IMR-90 (cell line): Measurements from ENCODE around the gene RBM10. TPM values are rescaled to one million over a fixed set of nuclear protein-coding genes. Genes with fewer than 3 reads are reported as not detected.

Source experiments
- ATAC-seq: fragments of 200-7000 bp; cut with Tn5 transposase; 2 replicates; pipeline ENCODE4 v1.9.1; 2020; ENCODE audit warnings: low read depth, mild to moderate bottlenecking, moderate library complexity
- BruUV-seq: library from RNA; stranded (reverse); fragments of 400-500 nt; replicated peaks from 2 replicates; lab custom pipeline; 2021; lab: Mats Ljungman, UMichigan
- CTCF ChIA-PET: fragments of 300-600 bp; formaldehyde crosslinking; extraction: SDS; loops from one replicate; lab custom pipeline; 2021; ENCODE audit warnings: antibody characterized with exemption; lab: Yijun Ruan, JAX
- POLR2A ChIA-PET: fragments of 300-600 bp; sonication (Branson Sonifier 250); formaldehyde crosslinking; loops from one replicate; lab custom pipeline; 2022; ENCODE audit warnings: antibody characterized with exemption; ENCODE audit not compliant: unreplicated experiment; lab: Charles Lee
- DNase-seq: peaks from one replicate; pipeline ENCODE4 v3.0.0; 2013
- H2AFZ ChIP-seq: replicated peaks from 2 replicates; pipeline ENCODE3; 2013; ENCODE audit warnings: low read length, mild to moderate bottlenecking; ENCODE audit not compliant: poor library complexity
- H2AK5ac ChIP-seq: 2 replicates; pipeline ENCODE4 v1.6.1; 2013; ENCODE audit warnings: low read depth, low read length, inconsistent platforms
- H2AK9ac ChIP-seq: replicated peaks from 2 replicates; pipeline ENCODE3; 2013; ENCODE audit warnings: mild to moderate bottlenecking, low read depth, low read length, moderate library complexity; ENCODE audit not compliant: poor library complexity
- H2BK120ac ChIP-seq: 2 replicates; pipeline ENCODE4 v1.6.1; 2013; ENCODE audit warnings: low read depth, low read length, inconsistent platforms
- H2BK15ac ChIP-seq: 3 replicates; pipeline ENCODE4 v1.6.1; 2013; ENCODE audit warnings: low read depth, low read length, inconsistent platforms
- H2BK20ac ChIP-seq: 2 replicates; pipeline ENCODE4 v1.6.1; 2013; ENCODE audit warnings: low read depth, mild to moderate bottlenecking, inconsistent platforms, low read length, moderate library complexity
- H2BK5ac ChIP-seq: 2 replicates; pipeline ENCODE4 v1.6.1; 2013; ENCODE audit warnings: mild to moderate bottlenecking, low read depth, low read length, inconsistent platforms; ENCODE audit not compliant: poor library complexity, severe bottlenecking
- H3K14ac ChIP-seq: replicated peaks from 2 replicates; pipeline ENCODE4 v1.6.1; 2013; ENCODE audit warnings: low read depth, low read length, inconsistent platforms
- H3K18ac ChIP-seq: 2 replicates; pipeline ENCODE4 v1.6.1; 2013; ENCODE audit warnings: low read depth, low read length, control low read depth
- H3K23ac ChIP-seq: 2 replicates; pipeline ENCODE4 v1.6.1; 2013; ENCODE audit warnings: low read depth, low read length, inconsistent platforms
- H3K27ac ChIP-seq: 2 replicates; pipeline ENCODE4 v1.5.1; 2013; ENCODE audit warnings: mild to moderate bottlenecking, control low read depth, low read length; ENCODE audit not compliant: insufficient read depth
- H3K27me3 ChIP-seq: 2 replicates; pipeline ENCODE4 v1.6.1; 2013; ENCODE audit warnings: low read length; ENCODE audit not compliant: control insufficient read depth, insufficient read depth
- H3K36me3 ChIP-seq: 2 replicates; pipeline ENCODE4 v1.6.1; 2013; ENCODE audit warnings: low read length, mixed read lengths; ENCODE audit not compliant: control insufficient read depth, insufficient read depth
- H3K4ac ChIP-seq: 2 replicates; pipeline ENCODE4 v1.6.1; 2013; ENCODE audit warnings: low read depth, low read length, inconsistent platforms
- H3K4me1 ChIP-seq: 2 replicates; pipeline ENCODE4 v1.6.1; 2013; ENCODE audit warnings: low read length, mixed read lengths; ENCODE audit not compliant: control insufficient read depth, insufficient read depth
- H3K4me2 ChIP-seq: 2 replicates; pipeline ENCODE4 v1.6.1; 2013; ENCODE audit warnings: low read depth, mild to moderate bottlenecking, control low read depth, low read length, moderate library complexity
- H3K4me3 ChIP-seq: 2 replicates; pipeline ENCODE4 v1.5.1; 2013; ENCODE audit warnings: low read depth, mild to moderate bottlenecking, control low read depth, low read length, moderate library complexity; ENCODE audit not compliant: insufficient read depth
- H3K56ac ChIP-seq: 2 replicates; pipeline ENCODE4 v1.6.1; 2013; ENCODE audit warnings: low read length, inconsistent platforms; ENCODE audit not compliant: insufficient read depth; ENCODE audit errors: extremely low read depth
- H3K79me1 ChIP-seq, 2 experiments: 2 replicates each; pipeline ENCODE4 v1.6.1; 2013; ENCODE audit warnings: low read length in 2 of 2, inconsistent platforms in 1 of 2, low read depth in 1 of 2
- H3K9ac ChIP-seq: 2 replicates; pipeline ENCODE4 v1.6.1; 2013; ENCODE audit warnings: low read depth, low read length, control low read depth
- H3K9me1 ChIP-seq: 2 replicates; pipeline ENCODE4 v1.6.1; 2013; ENCODE audit warnings: low read length, inconsistent platforms; ENCODE audit not compliant: insufficient read depth
- H3K9me3 ChIP-seq: 2 replicates; pipeline ENCODE4 v1.6.1; 2013; ENCODE audit warnings: low read length; ENCODE audit not compliant: control insufficient read depth, insufficient read depth
- H4K20me1 ChIP-seq: 2 replicates; pipeline ENCODE4 v1.6.1; 2013; ENCODE audit warnings: low read length, inconsistent platforms; ENCODE audit not compliant: insufficient read depth
- H4K5ac ChIP-seq: 2 replicates; pipeline ENCODE4 v1.6.1; 2013; ENCODE audit warnings: mild to moderate bottlenecking, low read depth, low read length, control low read depth
- H4K8ac ChIP-seq, 2 experiments: 2 replicates each; pipeline ENCODE4 v1.6.1; 2013; ENCODE audit warnings: low read depth in 2 of 2, low read length in 2 of 2, control low read depth in 1 of 2, inconsistent platforms in 1 of 2
- H4K91ac ChIP-seq: 2 replicates; pipeline ENCODE4 v1.6.1; 2013; ENCODE audit warnings: low read depth, low read length, inconsistent platforms; ENCODE audit not compliant: insufficient read depth
- BHLHE40 ChIP-seq: fragments of 150-350 bp; IDR thresholded peaks from 2 replicates; pipeline ENCODE4 v1.6.1; 2016; ENCODE audit warnings: mild to moderate bottlenecking, low read depth, low read length
- POLR2A ChIP-seq: IDR thresholded peaks from 2 replicates; pipeline ENCODE4 v1.6.1; 2012; ENCODE audit warnings: mild to moderate bottlenecking, low read depth, low read length
- RCOR1 ChIP-seq: IDR thresholded peaks from 2 replicates; pipeline ENCODE4 v1.6.1; 2012; ENCODE audit warnings: mild to moderate bottlenecking, low read length, improper control_type of control experiment; ENCODE audit not compliant: insufficient replicate concordance
- RFX5 ChIP-seq: IDR thresholded peaks from 2 replicates; pipeline ENCODE4 v1.8.0; 2012; ENCODE audit warnings: low read depth, mild to moderate bottlenecking, low read length, moderate library complexity
- WGBS, 2 experiments: methylation state at CpG; one replicate each; pipeline versions ENCODE4 v1.1.5 to v1.1.7; 2013; ENCODE audit warnings: missing lambda C conversion rate in 2 of 2; ENCODE audit not compliant: insufficient read length in 1 of 2; ENCODE audit errors: extremely low coverage in 2 of 2; 5-methylcytosine and 5-hydroxymethylcytosine counted together
- dilution Hi-C: fragments of 300-500 bp; cut with HindIII; formaldehyde crosslinking; loops from one replicate; pipeline ENCODE4 v1.14.3; 2018; ENCODE audit warnings: low sequenced_read_pairs; ENCODE audit not compliant: unreplicated experiment
- in situ Hi-C: fragments of 300-500 bp; cut with MboI; formaldehyde crosslinking; loops from 3 replicates; pipeline ENCODE4 v1.14.3; 2019; ENCODE audit warnings: low sequenced_read_pairs, inconsistent platforms, mixed read lengths
- intact Hi-C: fragments of 100-400 bp; cut with micrococcal nuclease; formaldehyde crosslinking; loops from 2 replicates; pipeline ENCODE4 v1.10.0; 2022
- microRNA-seq, 2 experiments: library from miRNA; stranded (forward) in 1 of 2; unstranded in 1 of 2; fragments of 10-50 nt in 1 of 2; fragments of <30 nt in 1 of 2; gene quantifications in 1 of 2; microRNA quantifications in 1 of 2; one replicate each; pipeline versions ENCODE3 to v1.1.0; 2013 to 2020; ENCODE audit not compliant: insufficient read depth in 1 of 2, insufficient read length in 1 of 2, unreplicated experiment in 1 of 2
- polyA plus RNA-seq, 3 experiments: library from polyadenylated mRNA; depleted of rRNA; stranded (reverse); fragments of >200 nt; gene quantifications; 2 replicates each; pipeline ENCODE4 v1.2.3, GENCODE V29; 2012; ENCODE audit warnings: low replicate concordance in 1 of 3
- small RNA-seq, 5 experiments: library from RNA; depleted of rRNA; stranded (forward); fragments of <200 nt; gene quantifications; one replicate each; pipeline ENCODE3, GENCODE V24; 2012
- total RNA-seq: library from RNA; depleted of rRNA; stranded (reverse); fragments of >200 nt; gene quantifications from 2 replicates; pipeline ENCODE4 v1.2.3, GENCODE V29; 2012; rRNA removed

The RBM10 gene
- total and polyA plus RNA-seq, 2 of the 4 experiments (the other 2 are of a cell fraction) = 33.4 to 36.0 TPM

DNA sequence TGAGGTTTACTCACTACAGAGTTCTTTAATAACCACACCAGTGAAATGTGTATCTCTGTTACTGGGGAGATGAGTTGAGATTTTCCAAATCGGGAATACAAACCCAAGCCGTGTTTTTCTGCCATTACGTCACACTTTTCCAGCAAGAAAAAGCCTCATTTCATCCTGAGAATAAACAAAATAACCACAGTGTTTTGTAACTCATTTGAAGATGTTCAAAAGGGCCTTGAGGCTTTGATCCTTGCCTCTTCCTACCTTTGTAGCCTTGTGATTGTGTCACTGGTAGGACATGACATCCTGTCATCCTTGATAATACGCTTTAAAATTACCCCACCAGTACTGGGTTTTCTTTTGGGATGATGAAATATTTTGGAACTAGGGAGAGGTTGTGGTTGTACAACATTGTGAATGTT, 90.7 kb downstream of the RBM10 start:
- H3K23ac ChIP-seq = no peak overlapping the region
- peaks cover 8 to 31% of the 10 kb centered on the region in 2 experiments for H3K79me1 ChIP-seq
- ATAC-seq (no peak), DNase-seq (peak; percentile 6)
- no peak overlapping the region for H3K4me3 ChIP-seq
- no peak overlapping the region for H3K4me2 ChIP-seq
- H4K91ac ChIP-seq = no peak overlapping the region
- H4K20me1 ChIP-seq = peaks cover 26% of the 10 kb centered on the region; the same call in 1 of the 2 replicates
- no peak overlapping the region for H2AK5ac ChIP-seq
- H3K36me3 ChIP-seq = peaks cover 15% of the 10 kb centered on the region
- no peak overlapping the region for H4K8ac ChIP-seq
- in situ Hi-C loops = no loop called here
- intact Hi-C loops = no loop called here
- H2AFZ ChIP-seq = no peak overlapping the region
- H3K9ac ChIP-seq = no peak overlapping the region
- no peak overlapping the region for H2BK15ac ChIP-seq
- no peak overlapping the region for H2AK9ac ChIP-seq
- CTCF ChIA-PET = no interaction called here
- no CpG with 5 or more reads among the region's 4 CpGs for WGBS, 2 experiments
- no peak overlapping the region for H3K14ac ChIP-seq
- H3K9me1 ChIP-seq = peaks cover 8% of the 10 kb centered on the region; the same call in 1 of the 2 replicates
- peaks cover 16% of the 10 kb centered on the region for H3K27me3 ChIP-seq
- dilution Hi-C loops = no loop called here
- BruUV-seq = no TSS peak
- 0 out of 2 replicates have a peak, but pooled peaks cover 1% of the 10 kb centered on the region for H3K4me1 ChIP-seq
- TF ChIP-seq RFX5 (no peak), BHLHE40 (no peak), RCOR1 (no peak), POLR2A (no peak)
- no peak overlapping the region for H3K4ac ChIP-seq
- no peak overlapping the region for H2BK120ac ChIP-seq
- H2BK20ac ChIP-seq = no peak overlapping the region
- H3K9me3 ChIP-seq = no peaks in the 10 kb centered on the region
- no peak overlapping the region for H3K18ac ChIP-seq
- POLR2A ChIA-PET = no interaction called here
- H3K56ac ChIP-seq = no peak overlapping the region
- H4K5ac ChIP-seq = no peak overlapping the region
- H3K27ac ChIP-seq = no peak overlapping the region
- H2BK5ac ChIP-seq = no peak overlapping the region

Small RNA genes lying within 50 kb of the gene (microRNA-seq; reads per million reads assigned to microRNA genes)
- gene RNU12-2P (ENCODE audit: insufficient read depth, insufficient read length) = not detected

Small RNA genes lying within 50 kb of the gene (small RNA-seq; reads per million reads assigned to genes)
- gene RNU12-2P = 0 to 2.4 (median 0.15) reads per million in 5 experiments

Other genes starting within 250 kb of the RBM10 start
- 4.4 and 4.7 TPM in 2 replicates for gene JADE3, start 232.8 kb upstream of the RBM10 start, total RNA-seq
- gene JADE3, start 232.8 kb upstream of the RBM10 start, polyA plus RNA-seq (2012; rRNA removed) = 1.7 and 2.1 TPM in 2 replicates
- gene RGN, start 66.8 kb upstream of the RBM10 start, total RNA-seq = under 0.01 and 0.18 TPM in 2 replicates
- 0.26 and 0.44 TPM in 2 replicates for gene RGN, start 66.8 kb upstream of the RBM10 start, polyA plus RNA-seq (2012; rRNA removed)
- gene NDUFB11, start 519 bp upstream of the RBM10 start, total RNA-seq = 17.0 and 24.4 TPM in 2 replicates
- gene NDUFB11, start 519 bp upstream of the RBM10 start, polyA plus RNA-seq (2012; rRNA removed) = 58.3 and 67.7 TPM in 2 replicates
- gene UBA1, start 48.6 kb downstream of the RBM10 start, total RNA-seq = 256 and 299 TPM in 2 replicates
- gene UBA1, start 48.6 kb downstream of the RBM10 start, polyA plus RNA-seq (2012; rRNA removed) = 343 and 366 TPM in 2 replicates
- gene CDK16, start 73.5 kb downstream of the RBM10 start, total RNA-seq = 69.4 and 85.3 TPM in 2 replicates
- gene CDK16, start 73.5 kb downstream of the RBM10 start, polyA plus RNA-seq (2012; rRNA removed) = 106 and 116 TPM in 2 replicates
- gene USP11, start 87.8 kb downstream of the RBM10 start, total RNA-seq = 50.5 and 59.7 TPM in 2 replicates
- 33.0 and 33.5 TPM in 2 replicates for gene USP11, start 87.8 kb downstream of the RBM10 start, polyA plus RNA-seq (2012; rRNA removed)
- gene ZNF157, start 225.4 kb downstream of the RBM10 start, total RNA-seq = under 0.01 TPM in 1 of 2 replicates, not detected in the other
- not detected in 2 replicates for gene ZNF157, start 225.4 kb downstream of the RBM10 start, polyA plus RNA-seq (2012; rRNA removed)